Measurements from ENCODE around the gene DCTN2.

Gene DCTN2

GRCh38 chr12:57488402-57489156 lies 58.4 kb downstream of the DCTN2 start:
- no peak for DNase-seq (ENCODE audit: low spot score)

- peak; percentile 91 for DNase-seq (ENCODE audit: low spot score)
Measured at GRCh38 chr12:57487597-57488401, 59.2 kb downstream of the DCTN2 start, which contains the start of gene MARS1. MARS1 (plus strand) TSS chr12:57488068; CDS start chr12:57488091, 23 bp downstream.

GRCh38 chr12:57487055-57487596 lies 59.9 kb downstream of the DCTN2 start:
- DNase-seq (ENCODE audit: low spot score) = no peak

GRCh38 chr12:57485695-57486094 lies 61.3 kb downstream of the DCTN2 start:
- no peak for DNase-seq (ENCODE audit: low spot score)

GRCh38 chr12:57483466-57483865 lies 63.5 kb downstream of the DCTN2 start:
- no peak for DNase-seq (ENCODE audit: low spot score)

- no peak for DNase-seq (ENCODE audit: low spot score)
Measured at GRCh38 chr12:57481671-57482070, 65.3 kb downstream of the DCTN2 start.
